Ectodermal cell (in vitro differentiated cells): ENCODE results near the gene SCAF8.
"Not testable (repeated sequence)": the region's sequence is repeated elsewhere in the genome, so short reads cannot be mapped to it uniquely, and the experiment has no call there.

Experiments
- H3K27ac ChIP-seq: 2 replicates; pipeline ENCODE4 v1.7.0; 2013; ENCODE audit warnings: mild to moderate bottlenecking, low read depth, low read length; ENCODE audit not compliant: insufficient read depth, poor library complexity, severe bottlenecking
- H3K27me3 ChIP-seq: 2 replicates; pipeline ENCODE4 v1.7.0; 2013; ENCODE audit warnings: mild to moderate bottlenecking, low read length; ENCODE audit not compliant: insufficient read depth, control insufficient read depth, poor library complexity, severe bottlenecking
- H3K36me3 ChIP-seq: one replicate; pipeline ENCODE4 v1.7.0; 2013; ENCODE audit warnings: low read length; ENCODE audit not compliant: control insufficient read depth, insufficient read depth
- H3K4me1 ChIP-seq: one replicate; pipeline ENCODE4 v1.7.0; 2013; ENCODE audit warnings: low read length; ENCODE audit not compliant: control insufficient read depth, insufficient read depth
- H3K4me3 ChIP-seq: 2 replicates; pipeline ENCODE4 v1.7.0; 2013; ENCODE audit warnings: low read depth, low read length, control low read depth; ENCODE audit not compliant: insufficient read depth
- H3K9me3 ChIP-seq: 2 replicates; pipeline ENCODE4 v1.7.0; 2013; ENCODE audit warnings: mild to moderate bottlenecking, low read length, moderate library complexity; ENCODE audit not compliant: control insufficient read depth
- WGBS, 2 experiments: methylation state at CpG; one replicate each; pipeline ENCODE4 v1.1.7; 2013; ENCODE audit warnings: missing lambda C conversion rate in 2 of 2; 5-methylcytosine and 5-hydroxymethylcytosine counted together

The SCAF8 gene

DNA sequence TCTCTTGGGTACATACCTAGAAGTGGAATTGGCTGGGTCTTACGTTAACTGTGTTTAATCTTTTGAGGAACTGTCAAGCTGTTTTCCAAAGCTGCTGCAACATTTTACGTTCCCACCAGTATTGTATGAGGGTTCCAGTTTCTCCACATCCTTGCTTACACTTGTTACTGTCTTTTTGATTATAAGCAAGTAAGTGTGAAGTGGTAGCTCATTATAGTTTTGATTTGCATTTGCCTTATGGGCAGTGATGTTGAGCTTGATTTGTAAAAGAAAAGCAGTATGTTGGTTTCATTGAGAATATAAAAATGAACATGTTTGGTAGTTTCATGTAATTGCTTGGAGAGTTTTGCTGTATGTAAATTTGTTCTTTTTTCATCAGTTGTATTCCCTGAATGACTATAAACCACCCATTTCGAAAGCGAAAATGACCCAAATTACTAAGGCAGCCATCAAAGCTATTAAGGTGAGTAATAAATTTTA lies 40.4 kb downstream of the SCAF8 start:
- no peaks in the 10 kb centered on the region for H3K9me3 ChIP-seq
- H3K4me1 ChIP-seq, result no peaks in the 10 kb centered on the region
- no peaks in the 10 kb centered on the region for H3K36me3 ChIP-seq
- H3K4me3 ChIP-seq, result no peak overlapping the region
- no peak overlapping the region for H3K27ac ChIP-seq
- 91 to 98% methylated on average over 2 to 4 of the region's 4 CpGs for WGBS, 2 experiments
- H3K27me3 ChIP-seq, result no peaks in the 10 kb centered on the region

DNA sequence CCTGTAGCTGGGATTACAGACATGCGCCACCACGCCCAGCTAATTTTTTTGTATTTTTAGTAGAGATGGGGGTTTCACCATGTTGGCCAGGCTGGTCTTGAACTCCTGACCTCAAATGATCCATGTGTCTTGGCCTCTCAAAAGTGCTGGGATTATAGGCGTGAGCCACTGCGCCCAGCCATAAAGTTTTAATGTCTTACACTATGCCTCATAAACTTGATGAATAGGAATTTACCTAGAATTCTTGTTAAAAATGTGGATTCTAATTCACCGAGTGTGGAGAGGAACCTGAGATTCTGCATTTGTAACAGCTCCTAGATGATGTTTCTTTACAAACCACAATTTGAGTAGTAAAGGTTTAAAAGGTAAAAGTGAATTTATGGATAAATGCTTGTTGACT lies 45.9 kb downstream of the SCAF8 start:
- not testable (repeated sequence) for H3K36me3 ChIP-seq, H3K4me1 ChIP-seq, H3K4me3 ChIP-seq, H3K9me3 ChIP-seq, H3K27me3 ChIP-seq, H3K27ac ChIP-seq
- 95 to 99% methylated on average over 5 of the region's 5 CpGs for WGBS, 2 experiments

DNA sequence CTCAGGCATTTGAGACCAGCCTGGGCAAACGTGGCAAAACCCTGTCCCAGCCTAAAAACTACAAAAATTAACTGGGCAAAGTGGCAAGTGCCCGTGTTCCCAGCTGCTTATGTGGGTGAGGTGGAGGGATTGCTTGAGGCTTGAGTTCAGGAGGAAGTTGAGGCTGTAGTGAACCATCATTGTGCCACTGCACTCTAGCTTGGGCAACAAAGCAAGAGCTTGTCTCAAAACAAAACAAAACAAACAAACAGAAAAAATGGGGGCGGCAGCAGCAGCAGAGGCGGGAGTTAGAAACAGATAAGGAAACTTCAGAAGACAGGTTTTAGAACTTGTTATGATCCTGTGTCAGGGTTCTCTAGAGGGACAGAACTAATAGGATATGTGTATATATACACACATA lies 49.0 kb downstream of the SCAF8 start:
- H3K36me3 ChIP-seq, result no peaks in the 10 kb centered on the region
- 92 to 100% methylated on average over 4 of the region's 4 CpGs for WGBS, 2 experiments
- H3K9me3 ChIP-seq, result no peaks in the 10 kb centered on the region
- H3K27ac ChIP-seq, result no peak overlapping the region
- no peak overlapping the region for H3K4me3 ChIP-seq
- no peaks in the 10 kb centered on the region for H3K27me3 ChIP-seq
- no peaks in the 10 kb centered on the region for H3K4me1 ChIP-seq

DNA sequence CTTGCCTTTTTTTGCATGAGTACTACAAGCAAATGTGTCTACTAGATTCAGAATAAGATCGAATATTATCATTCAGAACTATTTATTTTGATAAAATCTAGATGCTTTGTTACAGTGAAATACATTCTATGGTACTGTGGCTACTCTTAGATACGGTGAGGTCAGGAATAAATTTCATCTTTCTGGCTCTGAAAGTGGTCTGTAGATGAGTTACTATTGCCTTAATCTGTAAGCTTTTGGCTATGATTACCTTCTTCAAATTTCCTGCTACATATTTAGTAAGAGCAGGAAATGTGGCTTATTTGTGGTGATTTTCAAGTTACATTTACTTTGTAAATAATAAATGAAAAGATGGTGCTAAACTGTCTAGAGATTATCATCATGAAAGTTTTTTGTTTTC lies 50.0 kb downstream of the SCAF8 start:
- 100% methylated on average over 1 of the region's 2 CpGs for WGBS, 2 experiments
- Histone ChIP-seq H3K27me3 (no peaks in the 10 kb centered on the region), H3K4me3 (no peak overlapping the region), H3K9me3 (no peaks in the 10 kb centered on the region), H3K4me1 (no peaks in the 10 kb centered on the region), H3K27ac (no peak overlapping the region), H3K36me3 (peaks cover 6% of the 10 kb centered on the region)

DNA sequence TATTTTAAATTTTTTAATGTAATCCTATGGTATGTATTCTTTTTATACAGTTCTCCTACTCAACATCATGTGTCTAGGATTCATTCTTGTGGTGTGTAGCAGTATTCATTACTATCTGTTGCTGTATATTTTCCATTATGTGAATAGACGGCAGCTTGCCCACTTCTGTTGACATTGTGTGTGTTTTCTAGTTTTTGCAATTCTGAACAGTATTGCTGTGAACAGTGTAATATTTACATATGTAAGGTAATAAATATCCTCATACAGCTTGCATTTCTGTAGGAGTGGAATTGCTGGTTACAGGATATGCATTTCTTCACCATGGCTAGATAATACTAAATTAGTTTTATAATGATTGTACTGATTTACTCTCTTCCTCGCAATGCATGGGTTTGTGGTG lies 51.9 kb downstream of the SCAF8 start:
- 100% methylated on average over 2 of the region's 2 CpGs for WGBS, 2 experiments
- peaks cover 15% of the 10 kb centered on the region for H3K36me3 ChIP-seq
- H3K27me3 ChIP-seq, result no peaks in the 10 kb centered on the region
- H3K27ac ChIP-seq, result no peak overlapping the region
- no peaks in the 10 kb centered on the region for H3K9me3 ChIP-seq
- H3K4me3 ChIP-seq, result no peak overlapping the region
- no peaks in the 10 kb centered on the region for H3K4me1 ChIP-seq

DNA sequence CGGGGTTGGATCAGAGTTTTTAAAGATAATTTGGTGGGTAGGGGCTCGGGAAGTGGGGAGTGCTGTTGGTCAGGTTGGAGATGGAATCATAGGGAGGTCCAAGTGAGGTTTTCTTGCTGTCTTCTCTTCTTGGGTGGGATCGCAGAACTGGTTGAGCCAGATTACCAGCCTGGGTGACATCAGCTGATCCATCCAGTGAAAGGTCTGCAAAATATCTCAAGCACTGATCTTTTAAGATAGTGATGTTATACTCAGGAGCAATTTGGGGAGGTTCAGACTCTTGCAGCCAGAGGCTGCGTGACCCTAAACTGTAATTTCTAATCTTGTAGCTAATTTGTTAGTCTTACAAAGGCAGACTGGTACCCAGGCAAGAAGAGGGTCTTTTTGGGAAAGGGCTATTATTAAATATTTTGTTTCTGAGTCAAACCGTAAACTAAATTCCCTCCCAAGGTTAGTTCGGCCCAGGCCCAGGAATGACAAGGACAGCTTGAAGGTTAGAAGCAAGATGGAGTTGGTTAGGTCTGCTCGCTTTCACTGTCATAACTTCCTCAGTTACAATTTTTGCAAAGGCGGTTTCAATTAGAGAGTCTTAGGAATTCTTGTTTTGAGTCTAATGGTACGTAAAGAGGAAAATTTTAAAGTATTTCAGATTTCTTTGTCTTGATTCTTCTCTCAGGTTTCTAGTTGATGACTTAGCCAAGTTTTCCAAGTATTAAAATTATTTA lies 53.1 kb downstream of the SCAF8 start:
- no peaks in the 10 kb centered on the region for H3K9me3 ChIP-seq
- 95 to 96% methylated on average over 9 of the region's 9 CpGs for WGBS, 2 experiments

DNA sequence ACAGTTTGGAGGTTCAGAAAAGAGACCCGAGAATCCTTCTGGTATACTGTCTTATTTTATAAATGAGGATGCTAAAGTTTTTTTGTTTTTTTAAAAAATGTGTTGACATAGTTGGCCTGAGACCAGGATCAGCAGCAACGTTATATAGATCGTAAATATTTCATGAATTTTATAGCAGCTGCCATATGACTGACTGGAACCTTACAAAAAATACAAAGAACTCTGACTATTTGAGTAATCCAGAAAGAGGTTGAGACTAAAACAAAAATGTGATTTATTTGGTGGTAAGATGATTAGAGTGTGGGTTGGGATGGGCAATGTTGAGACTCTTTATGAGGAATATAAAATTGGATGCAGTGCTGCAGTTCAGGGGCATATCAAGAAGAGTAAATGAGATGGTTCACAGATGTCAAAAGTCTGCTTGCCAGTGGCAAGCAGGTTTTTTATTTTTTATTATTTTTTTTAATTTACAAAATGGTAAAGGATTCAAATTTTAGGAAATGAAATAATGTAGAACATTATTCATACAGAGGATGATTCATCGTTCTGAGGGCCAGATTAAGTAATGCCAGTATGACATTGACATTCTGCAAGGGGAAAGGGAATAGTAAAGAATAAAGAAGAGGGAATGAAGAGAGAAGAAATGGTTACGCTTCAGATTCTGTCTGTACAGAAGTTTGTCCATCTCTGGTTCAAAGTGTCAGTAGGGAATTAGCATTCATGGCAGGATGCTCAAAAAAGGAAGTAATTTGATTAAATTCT lies 58.5 kb downstream of the SCAF8 start:
- no peaks in the 10 kb centered on the region for H3K4me1 ChIP-seq
- peaks cover 32% of the 10 kb centered on the region for H3K36me3 ChIP-seq
- H3K27me3 ChIP-seq, result no peaks in the 10 kb centered on the region
- H3K9me3 ChIP-seq, result no peaks in the 10 kb centered on the region
- H3K4me3 ChIP-seq, result no peak overlapping the region
- no peak overlapping the region for H3K27ac ChIP-seq
- whole genome bisulfite sequencing, 2 experiments, result 88 to 89% methylated on average over 5 of the region's 5 CpGs

More for the DNA sequence above, 53.1 kb downstream of the SCAF8 start:
- Histone ChIP-seq H3K4me3 (no peak overlapping the region), H3K27me3 (no peaks in the 10 kb centered on the region), H3K27ac (no peak overlapping the region), H3K4me1 (no peaks in the 10 kb centered on the region), H3K36me3 (peaks cover 15% of the 10 kb centered on the region)

DNA sequence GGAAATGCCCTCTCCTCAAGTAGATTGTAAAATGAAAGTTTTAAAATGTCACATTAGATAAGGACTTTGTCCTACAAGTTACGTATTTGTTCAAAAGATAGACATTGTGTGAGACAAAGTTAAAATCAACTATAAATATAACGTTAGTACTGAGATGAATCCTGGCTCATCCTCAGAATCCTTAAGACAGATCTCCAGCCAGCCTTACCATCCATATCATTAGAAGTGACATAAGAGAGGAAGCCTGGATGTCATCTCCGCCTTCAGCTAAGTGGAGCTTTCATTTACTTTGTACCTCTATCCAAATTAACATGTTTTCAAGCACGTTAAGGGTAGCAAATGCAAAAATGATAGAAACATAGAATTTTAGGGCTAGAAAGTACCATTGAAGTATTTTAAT lies 59.1 kb downstream of the SCAF8 start:
- H3K27me3 ChIP-seq, result no peaks in the 10 kb centered on the region
- H3K4me1 ChIP-seq, result no peaks in the 10 kb centered on the region
- no peak overlapping the region for H3K4me3 ChIP-seq
- 93 to 98% methylated on average over 3 to 4 of the region's 4 CpGs for WGBS, 2 experiments
- peaks cover 32% of the 10 kb centered on the region for H3K36me3 ChIP-seq
- no peak overlapping the region for H3K27ac ChIP-seq
- H3K9me3 ChIP-seq, result no peaks in the 10 kb centered on the region

DNA sequence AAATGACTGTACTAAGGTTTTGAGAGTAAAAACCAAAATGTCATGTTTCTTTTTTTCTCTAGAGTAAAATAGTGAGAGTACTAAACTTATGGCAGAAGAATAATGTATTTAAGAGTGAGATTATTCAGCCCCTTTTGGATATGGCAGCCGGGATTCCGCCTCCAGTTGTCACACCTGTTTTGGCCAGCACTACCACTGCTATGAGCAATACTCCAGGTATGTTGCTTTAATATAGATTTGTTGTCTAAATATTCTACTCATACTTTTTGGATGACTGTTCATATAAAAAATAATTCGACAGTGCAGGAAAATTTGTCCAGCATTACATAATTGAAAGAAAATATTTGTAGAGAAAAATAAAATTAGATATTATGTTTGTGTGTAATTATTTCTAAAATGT lies 59.5 kb downstream of the SCAF8 start:
- Histone ChIP-seq H3K4me3 (no peak overlapping the region), H3K4me1 (no peaks in the 10 kb centered on the region), H3K27me3 (no peaks in the 10 kb centered on the region), H3K27ac (no peak overlapping the region), H3K36me3 (peaks cover 30% of the 10 kb centered on the region), H3K9me3 (no peaks in the 10 kb centered on the region)
- WGBS, 2 experiments, result 89 to 100% methylated on average over 2 of the region's 3 CpGs

DNA sequence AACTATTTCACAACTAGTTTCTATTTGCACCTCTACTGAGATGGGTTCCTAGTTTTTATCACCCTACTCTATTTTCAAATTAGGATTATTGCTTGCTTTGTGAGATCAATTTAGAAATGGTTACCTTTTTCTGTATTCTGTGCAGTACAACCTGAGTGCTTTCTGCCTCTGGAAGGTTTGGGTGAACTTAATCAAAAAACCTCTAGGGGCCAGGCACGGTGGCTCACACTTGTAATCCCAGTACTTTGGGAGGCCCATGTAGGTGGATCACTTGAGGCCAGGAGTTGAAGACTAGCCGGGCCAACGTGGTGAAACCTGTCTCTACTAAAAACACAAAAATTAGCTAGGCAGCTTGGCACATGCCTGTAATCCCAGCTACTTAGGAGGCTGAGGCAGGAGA lies 63.3 kb downstream of the SCAF8 start:
- no peaks in the 10 kb centered on the region for H3K27me3 ChIP-seq
- no peak overlapping the region for H3K27ac ChIP-seq
- H3K36me3 ChIP-seq, result peaks cover 23% of the 10 kb centered on the region
- 92 to 95% methylated on average over 3 of the region's 3 CpGs for WGBS, 2 experiments
- no peaks in the 10 kb centered on the region for H3K4me1 ChIP-seq
- H3K9me3 ChIP-seq, result no peaks in the 10 kb centered on the region
- no peak overlapping the region for H3K4me3 ChIP-seq
